Left ventricle myocardium inferior (tissue), 1 donor: ENCODE data around the gene MEIG1. TPM values are rescaled to one million over a fixed set of nuclear protein-coding genes. Genes with fewer than 3 reads are reported as not detected.
"Not testable (repeated sequence)": the region's sequence is repeated elsewhere in the genome, so short reads cannot be mapped to it uniquely, and the experiment has no call there.

ENCODE experiments used
- DNase-seq: peaks from one replicate; pipeline ENCODE4 v3.0.0-alpha.2; 2020
- H3K27ac ChIP-seq: fragments of 200-600 bp; replicated peaks from 2 replicates; pipeline ENCODE4 v1.8.0; 2021
- H3K27me3 ChIP-seq: fragments of 200-600 bp; 2 replicates; pipeline ENCODE4 v1.8.0; 2021; ENCODE audit warnings: low read depth
- H3K36me3 ChIP-seq: fragments of 200-600 bp; 2 replicates; pipeline ENCODE4 v1.8.0; 2021
- H3K4me1 ChIP-seq: fragments of 200-600 bp; 2 replicates; pipeline ENCODE4 v1.8.0; 2021
- H3K4me3 ChIP-seq: fragments of 200-600 bp; 2 replicates; pipeline ENCODE4 v1.8.0; 2021; ENCODE audit warnings: mild to moderate bottlenecking, moderate library complexity
- H3K9me3 ChIP-seq: fragments of 200-600 bp; replicated peaks from 2 replicates; pipeline ENCODE4 v1.8.0; 2021
- intact Hi-C: fragments of 100-400 bp; cut with micrococcal nuclease; formaldehyde crosslinking; loops from one replicate; pipeline ENCODE4 v1.11.0; 2022
- total RNA-seq: library from RNA; stranded (reverse); fragmentation: NEBNext Ultra II Directional; extraction: Animal tissue kit (Norgen Biotek cat#: 25700); gene quantifications from one replicate; pipeline ENCODE4 v1.2.1, GENCODE V29; 2021
- TF ChIP-seq, protein P1 (sequence below): fragments of 200-600 bp; IDR thresholded peaks from 2 replicates; pipeline ENCODE4 v1.8.0; 2021; ENCODE audit warnings: antibody characterized with exemption, mild to moderate bottlenecking, borderline replicate concordance
- donor health status: DM: no; HTN: yes; CAD: no; lungs with severe emphysema.

The MEIG1 gene
- total RNA-seq, 1 donor from 2014 or later, result not detected

- Histone ChIP-seq H3K9me3 (no peaks in the 10 kb centered on the region), H3K27ac (peak overlapping the region; percentile 98), H3K4me1 (peaks cover 31% of the 10 kb centered on the region), H3K36me3 (no peaks in the 10 kb centered on the region), H3K4me3 (peak overlapping the region; percentile 84), H3K27me3 (no peaks in the 10 kb centered on the region)
- no peak for DNase-seq
- TF ChIP-seq, protein P1, sequence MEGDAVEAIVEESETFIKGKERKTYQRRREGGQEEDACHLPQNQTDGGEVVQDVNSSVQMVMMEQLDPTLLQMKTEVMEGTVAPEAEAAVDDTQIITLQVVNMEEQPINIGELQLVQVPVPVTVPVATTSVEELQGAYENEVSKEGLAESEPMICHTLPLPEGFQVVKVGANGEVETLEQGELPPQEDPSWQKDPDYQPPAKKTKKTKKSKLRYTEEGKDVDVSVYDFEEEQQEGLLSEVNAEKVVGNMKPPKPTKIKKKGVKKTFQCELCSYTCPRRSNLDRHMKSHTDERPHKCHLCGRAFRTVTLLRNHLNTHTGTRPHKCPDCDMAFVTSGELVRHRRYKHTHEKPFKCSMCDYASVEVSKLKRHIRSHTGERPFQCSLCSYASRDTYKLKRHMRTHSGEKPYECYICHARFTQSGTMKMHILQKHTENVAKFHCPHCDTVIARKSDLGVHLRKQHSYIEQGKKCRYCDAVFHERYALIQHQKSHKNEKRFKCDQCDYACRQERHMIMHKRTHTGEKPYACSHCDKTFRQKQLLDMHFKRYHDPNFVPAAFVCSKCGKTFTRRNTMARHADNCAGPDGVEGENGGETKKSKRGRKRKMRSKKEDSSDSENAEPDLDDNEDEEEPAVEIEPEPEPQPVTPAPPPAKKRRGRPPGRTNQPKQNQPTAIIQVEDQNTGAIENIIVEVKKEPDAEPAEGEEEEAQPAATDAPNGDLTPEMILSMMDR, result no peak
- intact Hi-C loops, result no loop called here
Observed at GRCh38 chr10:14958872-14959220, 342 bp upstream of the MEIG1 start.

DNA sequence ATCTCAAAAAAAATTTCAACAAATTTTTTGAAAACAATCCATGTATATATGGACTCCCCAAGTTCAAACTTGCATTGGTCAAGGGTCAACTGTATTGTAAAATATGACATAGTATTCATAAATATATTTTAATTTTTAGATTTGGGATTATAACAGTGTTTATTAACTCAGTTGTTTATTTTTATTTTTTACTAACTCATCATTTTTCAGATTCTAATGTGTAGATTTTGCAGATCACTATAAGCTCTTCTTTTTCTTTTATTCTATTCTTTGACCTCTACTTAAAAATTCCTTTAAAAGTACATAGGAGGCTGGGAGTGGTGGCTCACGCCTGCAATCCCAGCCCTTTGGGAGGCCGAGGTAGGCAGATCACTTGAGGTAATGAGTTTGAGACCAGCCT is 8.7 kb downstream of the MEIG1 start:
- H3K27ac ChIP-seq, result no peak overlapping the region

GRCh38 chr10:14971867-14972448 is 12.8 kb downstream of the MEIG1 start:
- Histone ChIP-seq H3K4me1 (no peaks in the 10 kb centered on the region), H3K27me3 (peaks cover 23% of the 10 kb centered on the region), H3K36me3 (no peaks in the 10 kb centered on the region), H3K4me3 (no peak overlapping the region), H3K27ac (no peak overlapping the region), H3K9me3 (no peaks in the 10 kb centered on the region)
- TF ChIP-seq, protein P1, result peak; percentile 67
- intact Hi-C loops, result loop anchor here (10.0 kb wide), 1 partner anchor 123 kb away; the partner anchor contains the start of gene RPP38
- DNase-seq, result no peak

More for the DNA sequence above, 8.7 kb downstream of the MEIG1 start:
- intact Hi-C loops, result no loop called here
- no peak for DNase-seq
- H3K27me3 ChIP-seq, result no peaks in the 10 kb centered on the region
- TF ChIP-seq, protein P1, result no peak
- no peaks in the 10 kb centered on the region for H3K9me3 ChIP-seq
- no peak overlapping the region for H3K4me3 ChIP-seq
- no peaks in the 10 kb centered on the region for H3K4me1 ChIP-seq
- H3K36me3 ChIP-seq, result no peaks in the 10 kb centered on the region

GRCh38 chr10:14974153-14974998 is 15.2 kb downstream of the MEIG1 start:
- H3K4me1 ChIP-seq, DNase-seq, H3K4me3 ChIP-seq, H3K27ac ChIP-seq, H3K9me3 ChIP-seq, H3K36me3 ChIP-seq: not testable (repeated sequence)
- intact Hi-C loops, result loop anchor here (10.0 kb wide), 1 partner anchor 120 kb away; the partner anchor contains the start of gene RPP38
- peaks cover 27% of the 10 kb centered on the region for H3K27me3 ChIP-seq

GRCh38 chr10:14975672-14976273 is 16.6 kb downstream of the MEIG1 start:
- no peaks in the 10 kb centered on the region for H3K36me3 ChIP-seq
- TF ChIP-seq, protein P1, result peak; percentile 14
- H3K4me1 ChIP-seq, result no peaks in the 10 kb centered on the region
- no peak overlapping the region for H3K4me3 ChIP-seq
- no peak overlapping the region for H3K27ac ChIP-seq
- DNase-seq, result no peak
- intact Hi-C loops, result loop anchor here (10.0 kb wide), 1 partner anchor 119 kb away; the partner anchor contains the start of gene RPP38
- peaks cover 27% of the 10 kb centered on the region for H3K27me3 ChIP-seq
- peaks cover 5% of the 10 kb centered on the region for H3K9me3 ChIP-seq
